AG09309 (cell line): Measurements from ENCODE around the gene CABP7.

Experiments used
- DNase-seq: peaks from one replicate; pipeline ENCODE4 v3.0.0-alpha.2; 2010; ENCODE audit warnings: low read depth
- H3K4me3 ChIP-seq: 2 replicates; pipeline ENCODE4 v1.5.1; 2011; ENCODE audit warnings: mild to moderate bottlenecking, low read depth, low read length, moderate library complexity; ENCODE audit not compliant: control insufficient read depth
- TF ChIP-seq, protein P1 (sequence below): IDR thresholded peaks from 2 replicates; pipeline ENCODE4 v1.5.1; 2011; ENCODE audit warnings: mild to moderate bottlenecking, low read depth, low read length, inconsistent platforms; ENCODE audit not compliant: insufficient read depth, control insufficient read depth; ENCODE audit errors: missing control alignments

CABP7 gene

DNA sequence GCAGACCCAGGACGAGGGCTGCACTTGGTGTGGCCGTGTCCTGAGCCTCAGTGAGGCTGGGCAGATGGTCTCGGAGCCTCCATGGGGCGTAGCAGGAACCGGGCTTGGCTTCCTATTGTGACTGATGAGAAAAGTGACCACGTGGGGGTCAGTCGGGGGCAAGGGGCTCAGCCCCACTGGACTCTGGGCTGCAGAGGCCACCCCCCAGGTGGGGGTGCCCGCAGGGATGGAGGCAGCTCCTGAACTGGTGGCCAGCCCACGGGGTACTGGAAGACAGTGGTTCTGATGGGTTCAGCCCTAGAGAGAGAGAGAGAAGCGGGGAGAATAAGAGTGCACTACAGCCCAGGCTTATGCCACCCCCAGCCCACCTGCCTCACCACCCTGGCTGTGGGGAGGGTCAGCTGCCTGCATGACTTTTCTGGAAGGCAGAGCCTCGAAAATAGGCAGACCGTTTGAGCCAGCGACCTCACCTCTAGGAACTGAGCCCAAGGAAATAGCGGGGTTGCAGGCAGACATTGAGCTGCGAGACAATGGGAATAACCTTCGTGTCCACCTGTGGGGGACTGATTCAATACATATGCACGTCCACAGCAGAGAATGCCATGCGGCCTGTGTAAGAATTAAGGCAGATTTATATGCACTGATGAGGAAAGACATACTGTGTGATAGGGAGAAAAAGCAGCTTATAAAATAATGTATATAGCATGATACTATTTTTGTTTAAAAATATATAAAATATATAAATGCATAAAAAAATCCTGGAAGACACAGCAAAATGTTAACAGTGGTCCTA, 11.5 kb downstream of the CABP7 start:
- no peak for DNase-seq
- TF ChIP-seq, protein P1, sequence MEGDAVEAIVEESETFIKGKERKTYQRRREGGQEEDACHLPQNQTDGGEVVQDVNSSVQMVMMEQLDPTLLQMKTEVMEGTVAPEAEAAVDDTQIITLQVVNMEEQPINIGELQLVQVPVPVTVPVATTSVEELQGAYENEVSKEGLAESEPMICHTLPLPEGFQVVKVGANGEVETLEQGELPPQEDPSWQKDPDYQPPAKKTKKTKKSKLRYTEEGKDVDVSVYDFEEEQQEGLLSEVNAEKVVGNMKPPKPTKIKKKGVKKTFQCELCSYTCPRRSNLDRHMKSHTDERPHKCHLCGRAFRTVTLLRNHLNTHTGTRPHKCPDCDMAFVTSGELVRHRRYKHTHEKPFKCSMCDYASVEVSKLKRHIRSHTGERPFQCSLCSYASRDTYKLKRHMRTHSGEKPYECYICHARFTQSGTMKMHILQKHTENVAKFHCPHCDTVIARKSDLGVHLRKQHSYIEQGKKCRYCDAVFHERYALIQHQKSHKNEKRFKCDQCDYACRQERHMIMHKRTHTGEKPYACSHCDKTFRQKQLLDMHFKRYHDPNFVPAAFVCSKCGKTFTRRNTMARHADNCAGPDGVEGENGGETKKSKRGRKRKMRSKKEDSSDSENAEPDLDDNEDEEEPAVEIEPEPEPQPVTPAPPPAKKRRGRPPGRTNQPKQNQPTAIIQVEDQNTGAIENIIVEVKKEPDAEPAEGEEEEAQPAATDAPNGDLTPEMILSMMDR, result no peak
- H3K4me3 ChIP-seq, result no peak overlapping the region

DNA sequence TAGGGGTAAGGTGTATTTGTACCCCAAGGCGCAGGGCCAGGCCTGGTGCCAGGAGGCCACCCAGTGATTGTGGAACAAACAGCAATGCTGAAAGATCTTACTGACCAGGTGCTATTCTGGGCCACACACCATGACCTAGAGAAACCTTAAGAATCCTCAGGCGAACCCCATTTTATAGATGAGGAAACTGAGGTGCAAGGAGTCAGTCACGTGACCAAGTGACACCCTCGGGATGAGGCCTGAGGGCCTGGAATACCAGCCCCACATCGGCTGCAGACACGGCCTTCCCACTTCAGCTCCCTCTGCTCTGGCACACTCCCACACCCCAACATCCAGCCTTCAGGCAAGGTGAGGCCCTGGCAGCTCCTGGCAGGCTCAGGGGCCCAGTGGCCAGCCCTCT, 13.1 kb downstream of the CABP7 start:
- no peak overlapping the region for H3K4me3 ChIP-seq
- TF ChIP-seq, protein P1, result no peak
- DNase-seq, result no peak

DNA sequence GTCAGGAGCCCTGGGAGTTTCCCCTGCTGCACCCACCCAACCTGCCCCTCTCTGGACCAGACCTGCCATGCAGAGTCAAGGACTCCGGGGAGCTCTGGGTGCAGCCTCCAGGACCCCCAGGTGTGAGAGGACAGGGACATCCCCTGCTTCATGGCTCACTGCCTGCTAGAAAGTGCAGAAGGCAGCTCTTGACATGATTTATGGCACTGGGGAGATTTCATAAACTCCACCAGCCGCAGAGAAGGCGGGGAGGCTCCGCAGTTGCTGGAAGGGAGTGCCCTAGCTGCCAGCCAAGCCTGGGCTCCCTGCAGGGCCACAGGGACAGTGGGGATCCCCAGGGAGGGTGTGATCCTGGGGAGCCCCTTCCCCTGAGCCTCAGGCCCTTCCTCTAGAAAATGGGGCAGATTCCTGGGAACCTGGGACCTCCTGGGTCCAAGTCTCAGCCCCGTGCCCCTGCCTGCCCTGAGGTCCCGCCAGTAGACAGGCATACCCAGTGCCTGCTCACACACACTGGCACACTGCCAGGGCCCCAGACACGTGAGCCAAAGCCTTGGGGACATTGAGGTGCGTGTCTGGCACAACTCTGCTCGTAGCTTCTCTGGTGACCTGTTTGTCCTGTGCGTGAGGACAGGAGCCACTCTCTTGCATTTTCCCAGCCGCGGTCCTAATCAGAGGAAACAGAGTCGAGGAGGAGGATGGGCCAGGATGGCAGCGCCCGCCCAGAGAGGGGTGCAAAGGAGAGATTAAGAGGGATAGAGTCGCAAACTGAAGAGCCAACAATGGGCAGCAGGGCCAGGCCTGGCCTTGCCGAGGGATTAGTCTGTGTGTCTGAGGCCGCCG, 13.8 kb downstream of the CABP7 start:
- no peak for DNase-seq
- no peak overlapping the region for H3K4me3 ChIP-seq
- TF ChIP-seq, protein P1, result no peak

DNA sequence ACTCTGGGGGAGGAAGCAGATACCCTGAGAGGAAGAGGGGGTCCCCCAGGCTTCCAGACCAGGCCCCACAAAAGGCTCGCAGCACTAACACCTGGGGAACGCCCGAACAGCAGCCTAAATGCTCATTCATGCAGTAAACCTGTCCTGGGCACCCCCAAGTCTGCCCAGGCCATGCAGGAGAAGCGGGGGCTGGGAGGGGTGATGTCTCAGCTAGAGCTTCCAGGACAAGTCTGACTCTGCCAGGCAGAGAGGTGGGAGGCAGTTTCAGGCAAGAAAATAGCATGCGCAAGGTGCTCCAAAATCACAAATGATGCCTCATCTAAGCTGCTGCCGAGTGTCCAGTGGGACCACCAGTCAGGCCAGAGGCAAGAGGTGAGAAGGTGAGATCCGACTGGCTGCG, 14.6 kb downstream of the CABP7 start:
- H3K4me3 ChIP-seq, result no peak overlapping the region
- TF ChIP-seq, protein P1, result no peak
- DNase-seq, result no peak

DNA sequence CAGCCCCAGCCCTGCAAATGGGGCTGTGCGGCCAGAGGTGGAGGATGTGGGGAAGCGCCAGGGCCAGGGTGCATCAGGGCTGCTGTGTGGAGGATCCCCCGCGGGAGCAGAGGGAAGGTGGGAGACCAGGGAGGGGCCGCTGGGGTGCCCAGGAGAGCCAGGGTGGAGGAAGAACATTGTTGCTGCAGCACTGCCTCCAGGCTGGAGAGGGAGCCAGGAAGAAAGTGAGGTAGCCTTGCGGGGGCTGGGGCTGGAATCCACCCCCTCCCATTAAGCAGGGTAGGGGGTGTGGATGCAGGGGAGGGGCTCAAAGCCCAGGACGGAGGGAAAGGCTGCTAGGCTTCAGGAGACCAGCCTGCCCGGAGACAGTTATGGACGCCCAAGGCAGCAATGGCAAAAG, 15.0 kb downstream of the CABP7 start:
- TF ChIP-seq, protein P1, result no peak
- no peak for DNase-seq
- no peak overlapping the region for H3K4me3 ChIP-seq

DNA sequence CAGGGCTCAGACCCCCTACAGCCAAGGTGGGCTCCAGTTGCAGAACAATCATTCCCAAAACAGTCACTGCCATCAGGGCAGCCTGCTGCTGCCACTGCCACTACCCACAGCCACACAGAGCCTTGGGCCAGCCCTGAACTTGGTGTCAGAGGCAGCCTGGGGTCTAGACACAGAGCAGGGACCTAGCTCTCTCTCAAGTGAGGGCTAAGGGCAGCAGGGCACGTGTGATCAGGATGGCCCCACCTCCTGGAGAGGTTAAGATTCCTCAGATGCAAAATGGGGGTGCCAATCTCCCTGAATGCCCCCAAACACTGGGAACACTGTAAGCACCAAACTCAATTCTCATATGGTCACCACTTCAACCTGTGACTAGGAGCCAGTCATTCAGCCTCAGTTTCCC, 15.6 kb downstream of the CABP7 start:
- TF ChIP-seq, protein P1, result no peak
- H3K4me3 ChIP-seq, result no peak overlapping the region
- no peak for DNase-seq
